ENCODE data around the gene SNCG. TPM values are rescaled to one million over a fixed set of nuclear protein-coding genes. Genes with fewer than 3 reads are reported as not detected.

Gene SNCG
- total RNA-seq, 1 donor: not detected

Small RNA genes lying within 50 kb of the gene (small RNA-seq; reads per million reads assigned to genes)
- gene BMS1P3: not detected

Other genes starting within 250 kb of the SNCG start
- gene BMPR1A, start 202.0 kb upstream of the SNCG start, total RNA-seq: under 0.01 TPM
- gene MMRN2, start 984 bp upstream of the SNCG start, total RNA-seq: 0.27 TPM
- gene ADIRF, start 9.9 kb downstream of the SNCG start, total RNA-seq: not detected
- gene FAM25A, start 61.7 kb downstream of the SNCG start, total RNA-seq: not detected
- gene GLUD1, start 136.2 kb downstream of the SNCG start, total RNA-seq: 120 TPM
- gene SHLD2, start 136.6 kb downstream of the SNCG start, total RNA-seq: 14.5 TPM

Data from hematopoietic multipotent progenitor cell (in vitro differentiated cells).